Hepatocyte (in vitro differentiated cells): ENCODE results near the gene NDC1.

ENCODE experiments used
- EZH2 ChIP-seq: fragments of 200-600 bp; sonication (generic); IDR thresholded peaks from 2 replicates; pipeline ENCODE4 v1.6.1; 2016; ENCODE audit warnings: antibody characterized with exemption, mild to moderate bottlenecking, borderline replicate concordance
- EZH2phosphoT487 ChIP-seq: fragments of 200-600 bp; sonication (generic); IDR thresholded peaks from one replicate; pipeline ENCODE4 v1.6.1; 2018; ENCODE audit warnings: antibody characterized with exemption, mild to moderate bottlenecking, low read depth, moderate library complexity; ENCODE audit not compliant: unreplicated experiment, severe bottlenecking
- TF ChIP-seq, protein P1 (sequence below): fragments of 200-600 bp; sonication (generic); IDR thresholded peaks from 2 replicates; pipeline ENCODE4 v1.5.1; 2016; ENCODE audit warnings: antibody characterized with exemption, mild to moderate bottlenecking; ENCODE audit not compliant: poor library complexity

DNA sequence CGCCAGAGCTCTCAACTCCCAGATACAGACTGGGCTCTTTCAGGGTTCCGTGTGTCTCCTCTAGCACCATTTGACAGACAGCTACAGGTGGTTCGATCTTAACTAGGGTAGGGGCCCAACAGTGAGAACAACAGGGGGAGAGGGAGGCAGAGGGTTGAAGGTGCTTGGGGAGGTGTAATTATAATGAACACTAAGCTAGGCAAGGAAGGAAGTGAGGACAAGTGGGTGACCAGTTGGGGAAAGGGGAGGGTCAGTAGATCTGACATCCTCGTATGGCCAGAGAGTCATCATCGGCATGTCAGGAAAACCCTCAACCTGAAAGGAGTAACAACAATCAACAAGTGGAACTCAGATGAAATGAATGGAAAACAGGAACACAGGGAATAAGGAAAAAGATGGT lies 121.9 kb downstream of the NDC1 start:
- TF ChIP-seq EZH2 = no peak
- TF ChIP-seq, protein P1, sequence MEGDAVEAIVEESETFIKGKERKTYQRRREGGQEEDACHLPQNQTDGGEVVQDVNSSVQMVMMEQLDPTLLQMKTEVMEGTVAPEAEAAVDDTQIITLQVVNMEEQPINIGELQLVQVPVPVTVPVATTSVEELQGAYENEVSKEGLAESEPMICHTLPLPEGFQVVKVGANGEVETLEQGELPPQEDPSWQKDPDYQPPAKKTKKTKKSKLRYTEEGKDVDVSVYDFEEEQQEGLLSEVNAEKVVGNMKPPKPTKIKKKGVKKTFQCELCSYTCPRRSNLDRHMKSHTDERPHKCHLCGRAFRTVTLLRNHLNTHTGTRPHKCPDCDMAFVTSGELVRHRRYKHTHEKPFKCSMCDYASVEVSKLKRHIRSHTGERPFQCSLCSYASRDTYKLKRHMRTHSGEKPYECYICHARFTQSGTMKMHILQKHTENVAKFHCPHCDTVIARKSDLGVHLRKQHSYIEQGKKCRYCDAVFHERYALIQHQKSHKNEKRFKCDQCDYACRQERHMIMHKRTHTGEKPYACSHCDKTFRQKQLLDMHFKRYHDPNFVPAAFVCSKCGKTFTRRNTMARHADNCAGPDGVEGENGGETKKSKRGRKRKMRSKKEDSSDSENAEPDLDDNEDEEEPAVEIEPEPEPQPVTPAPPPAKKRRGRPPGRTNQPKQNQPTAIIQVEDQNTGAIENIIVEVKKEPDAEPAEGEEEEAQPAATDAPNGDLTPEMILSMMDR = no peak
- no peak for TF ChIP-seq EZH2phosphoT487
